ENCODE measurements around the gene PACSIN1. TPM values are rescaled to one million over a fixed set of nuclear protein-coding genes. Genes with fewer than 3 reads are reported as not detected.

Gene PACSIN1
- total RNA-seq, 1 donor from 2014 or later = 0.18 TPM

DNA sequence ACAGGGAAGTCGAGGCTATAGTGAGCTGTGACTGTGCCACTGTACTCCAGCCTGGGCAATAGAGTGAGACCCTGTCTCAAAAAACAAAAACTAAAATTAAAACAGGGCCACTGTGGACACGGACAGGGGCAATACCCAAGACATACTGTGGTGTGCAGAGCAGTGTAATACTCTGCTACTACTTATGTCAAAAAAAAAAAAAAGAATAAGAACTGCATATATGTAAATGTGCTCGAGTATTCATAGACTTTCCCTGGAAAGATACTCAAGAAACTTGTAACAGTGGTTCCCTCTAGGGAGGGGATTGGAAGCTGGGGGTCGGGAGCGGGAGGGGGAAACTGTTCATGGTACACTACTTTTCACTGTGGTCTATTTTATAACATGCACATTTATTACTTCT lies 74.3 kb downstream of the PACSIN1 start:
- intact Hi-C loops (cut with micrococcal nuclease) = no loop called here

DNA sequence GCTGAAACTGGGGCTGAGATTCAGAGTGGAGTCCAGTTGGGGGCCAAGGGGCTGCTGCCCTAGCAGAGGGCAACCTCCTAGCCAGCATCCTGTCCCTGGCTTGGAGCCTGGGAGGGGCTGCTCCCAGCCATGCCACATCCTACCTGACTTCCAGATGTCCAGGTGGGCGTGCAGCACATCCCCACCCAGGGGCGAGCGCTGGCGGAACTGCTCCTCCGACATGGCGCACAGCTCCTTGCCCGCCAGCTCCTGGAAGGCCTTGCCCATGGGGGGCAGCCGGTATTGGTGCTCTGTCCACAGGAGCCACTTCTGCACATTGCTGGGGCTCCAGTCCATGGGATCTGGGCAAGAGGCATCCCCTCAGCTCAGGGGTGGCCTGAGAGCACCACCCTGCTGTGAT lies 75.0 kb downstream of the PACSIN1 start:
- intact Hi-C loops (cut with micrococcal nuclease) = no loop called here

DNA sequence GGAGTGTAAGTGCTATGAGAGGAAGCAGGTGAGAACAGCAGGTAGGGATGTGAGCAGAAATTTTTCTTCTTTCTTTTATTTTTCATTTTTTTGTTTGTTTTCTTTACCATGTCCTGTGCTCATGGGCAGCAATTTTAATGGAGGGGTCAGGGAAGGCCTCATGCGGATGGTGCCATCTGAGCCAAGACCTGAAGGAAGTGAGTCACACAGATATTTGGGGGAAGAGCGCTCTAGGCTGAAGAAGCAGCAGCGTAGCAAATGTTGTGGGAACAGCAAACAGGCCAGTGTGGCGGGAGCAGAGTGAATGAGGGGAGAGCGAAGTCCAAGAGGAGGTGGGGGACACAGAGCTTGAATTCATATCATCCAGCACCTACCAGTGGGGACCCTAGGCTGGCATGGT lies 77.5 kb downstream of the PACSIN1 start:
- intact Hi-C loops (cut with micrococcal nuclease) = no loop called here

DNA sequence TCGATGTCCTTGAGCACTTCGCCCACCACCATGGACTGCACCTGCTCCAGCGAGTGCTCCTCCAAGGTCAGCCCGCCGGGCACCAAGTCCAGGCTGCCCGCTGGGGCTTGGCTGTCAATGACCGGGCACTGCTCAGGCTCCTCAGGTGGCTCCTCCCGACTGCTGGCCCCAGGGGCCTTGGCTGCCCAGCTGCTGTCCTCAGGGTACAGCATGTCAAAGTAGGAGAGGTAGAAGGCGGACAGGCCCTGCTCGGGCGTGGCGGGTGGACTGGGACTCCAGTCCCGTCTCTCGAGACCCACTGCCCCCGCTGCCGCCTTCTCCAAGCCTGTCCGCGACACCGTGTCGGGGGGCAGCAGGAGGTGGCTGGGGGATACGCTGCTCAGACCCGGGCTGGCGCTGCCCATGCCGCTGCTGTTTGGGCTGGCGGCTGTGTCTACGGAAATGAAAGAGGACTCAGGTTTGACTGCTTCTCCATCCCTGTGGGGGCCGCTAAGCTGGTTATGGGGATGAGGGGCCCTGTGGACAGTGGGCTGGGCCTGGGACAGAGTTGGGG lies 78.3 kb downstream of the PACSIN1 start:
- intact Hi-C loops (cut with micrococcal nuclease) = no loop called here

DNA sequence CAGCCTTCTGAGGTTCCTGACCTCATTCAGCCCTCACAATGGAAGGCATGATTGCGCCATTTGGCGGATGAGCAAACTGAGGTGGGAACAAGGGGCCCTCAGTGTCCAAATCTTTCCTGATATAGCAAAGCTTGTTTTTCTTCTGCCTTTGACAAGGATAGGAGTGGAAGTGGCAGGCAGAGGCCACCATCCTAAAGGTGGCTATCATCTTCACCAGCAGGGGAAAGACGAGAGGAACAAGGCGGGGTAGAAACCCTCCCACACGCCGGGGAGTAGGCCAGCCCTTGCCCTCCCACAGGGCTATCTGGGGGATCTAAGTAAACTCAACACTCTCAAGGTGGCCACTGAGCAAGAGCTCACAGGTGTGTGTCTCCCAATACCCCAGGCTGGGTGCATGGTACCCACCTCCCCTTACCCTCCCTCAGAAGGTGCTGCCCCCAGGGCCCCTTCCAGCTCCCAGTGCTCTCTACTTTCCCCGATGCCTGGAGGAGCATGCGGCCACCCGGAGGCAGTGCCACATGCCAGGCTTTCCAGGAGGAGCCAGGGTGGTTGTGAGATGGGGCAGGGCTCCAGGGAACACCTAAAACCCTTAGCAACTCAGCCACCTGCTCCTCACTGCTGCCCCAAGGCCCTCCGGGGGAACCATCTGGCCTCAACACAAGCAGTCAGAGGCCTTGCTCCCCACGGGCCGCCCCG lies 79.0 kb downstream of the PACSIN1 start:
- intact Hi-C loops (cut with micrococcal nuclease) = no loop called here

DNA sequence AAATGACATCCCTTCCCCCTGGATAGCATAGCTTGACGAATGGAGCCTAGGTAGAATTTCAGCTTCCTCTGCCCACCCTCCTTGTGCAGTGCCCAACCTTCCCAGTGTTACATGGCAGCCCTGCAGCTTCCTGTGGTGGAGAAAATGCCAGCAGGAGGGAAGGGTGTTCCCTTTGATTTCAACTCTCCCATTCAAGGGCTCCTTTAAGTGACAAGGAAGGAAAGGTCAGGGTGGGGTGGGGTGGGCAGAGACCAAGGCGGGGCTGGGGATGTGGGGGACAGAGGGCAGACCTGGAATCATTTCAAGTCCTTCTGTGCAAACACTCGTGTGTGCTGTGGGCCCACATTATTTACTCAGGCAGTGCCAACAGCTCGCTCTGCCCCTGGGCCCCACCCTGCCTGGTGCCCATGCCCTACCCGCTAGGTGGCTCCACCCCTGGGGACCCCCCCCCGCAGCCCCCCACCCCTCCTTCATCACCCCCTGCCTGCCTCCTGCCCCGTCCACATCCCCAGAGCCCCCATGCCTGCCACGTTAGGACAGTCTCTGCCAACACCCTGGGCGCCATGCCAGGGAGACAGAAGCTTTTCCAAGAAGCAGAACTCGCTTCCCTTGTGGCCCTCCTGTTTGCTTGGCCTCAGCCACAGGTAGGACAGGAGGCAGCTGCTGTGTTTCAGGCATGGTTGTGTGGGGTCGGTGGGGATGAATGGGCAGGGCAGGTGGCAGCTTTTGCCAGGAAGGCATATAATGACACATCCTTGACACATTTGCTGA lies 80.9 kb downstream of the PACSIN1 start:
- intact Hi-C loops (cut with micrococcal nuclease) = no loop called here

DNA sequence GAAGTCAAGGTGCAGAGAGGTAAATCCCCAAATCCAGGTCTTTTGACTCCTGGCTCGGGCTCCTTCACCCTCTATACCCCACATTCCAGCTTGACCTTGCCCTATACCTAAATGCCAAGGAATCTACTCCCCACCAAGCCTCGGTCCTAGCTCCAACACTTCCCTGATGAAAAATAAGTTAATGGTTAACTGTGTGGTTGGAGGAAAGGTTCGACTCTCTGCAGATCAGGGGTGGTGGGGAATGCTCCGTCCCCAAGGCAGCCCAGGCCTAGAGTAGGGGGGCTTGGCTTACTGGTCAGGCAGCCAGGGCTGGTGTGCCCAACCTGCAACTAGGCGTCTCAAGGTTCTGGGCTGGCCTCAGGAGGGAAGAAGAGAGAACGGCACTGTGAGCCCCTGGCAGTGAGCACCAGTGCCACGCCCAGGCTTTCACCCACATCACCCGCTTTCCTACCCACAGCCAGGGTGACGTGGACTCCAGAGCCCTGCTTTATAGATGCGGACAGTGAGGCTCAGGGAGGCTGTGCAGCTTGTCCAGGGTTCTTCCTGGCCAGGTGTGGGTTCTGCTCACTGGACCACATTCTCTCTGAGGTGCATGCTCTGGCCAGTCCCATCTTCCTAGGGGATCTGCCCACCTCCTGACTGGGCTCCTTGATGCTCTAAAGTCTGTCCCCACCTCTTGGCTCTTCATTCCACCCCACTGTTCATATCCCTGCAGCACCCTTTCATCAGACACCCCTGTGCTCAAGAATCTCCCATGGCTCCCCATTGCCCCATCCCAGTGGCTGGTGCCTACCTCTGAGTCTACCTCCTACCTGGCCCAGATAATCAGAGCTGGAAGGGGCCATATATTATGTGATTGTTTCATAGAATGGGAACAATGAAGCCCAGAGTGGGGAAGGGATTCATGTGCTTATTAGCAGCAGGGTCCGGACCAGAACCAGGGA lies 82.1 kb downstream of the PACSIN1 start:
- intact Hi-C loops (cut with micrococcal nuclease) = no loop called here

DNA sequence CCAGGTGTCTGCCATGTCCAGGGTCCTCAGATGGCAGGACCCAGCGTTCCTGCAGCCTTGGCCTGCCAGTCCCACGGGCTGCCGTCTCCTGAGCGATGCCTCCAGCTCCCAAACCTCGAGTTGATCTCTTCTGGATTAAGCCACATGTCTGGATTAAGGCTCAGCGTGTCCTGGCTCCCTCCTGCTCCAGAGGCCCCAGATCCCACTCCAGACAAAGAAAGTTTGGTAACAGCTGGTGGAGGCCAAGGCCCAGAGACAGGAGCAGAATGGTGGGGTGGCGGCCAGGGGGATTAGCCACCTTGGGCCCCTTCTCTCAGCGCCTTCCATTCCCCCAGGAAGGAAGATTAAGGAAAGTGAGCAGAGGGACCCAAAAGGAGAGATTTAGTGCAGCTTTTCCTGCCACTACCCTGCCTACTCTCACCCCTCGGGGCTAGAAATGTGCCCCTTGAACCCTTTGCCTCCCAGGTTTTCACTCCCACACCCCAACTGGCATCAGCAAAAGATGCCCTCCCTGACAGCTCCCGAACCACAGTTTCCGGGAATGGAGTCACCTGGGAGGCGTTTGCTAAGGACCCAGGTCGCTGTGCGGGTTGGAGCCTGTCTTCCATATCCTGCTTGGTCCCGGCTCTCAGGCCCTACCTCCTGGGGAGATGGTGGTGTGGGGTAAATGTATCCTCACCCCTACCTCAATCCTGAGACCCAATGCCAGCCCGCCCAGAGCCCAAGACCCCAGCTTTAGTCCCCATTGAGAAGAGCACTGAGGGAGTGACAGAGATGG lies 83.3 kb downstream of the PACSIN1 start:
- intact Hi-C loops (cut with micrococcal nuclease) = no loop called here

DNA sequence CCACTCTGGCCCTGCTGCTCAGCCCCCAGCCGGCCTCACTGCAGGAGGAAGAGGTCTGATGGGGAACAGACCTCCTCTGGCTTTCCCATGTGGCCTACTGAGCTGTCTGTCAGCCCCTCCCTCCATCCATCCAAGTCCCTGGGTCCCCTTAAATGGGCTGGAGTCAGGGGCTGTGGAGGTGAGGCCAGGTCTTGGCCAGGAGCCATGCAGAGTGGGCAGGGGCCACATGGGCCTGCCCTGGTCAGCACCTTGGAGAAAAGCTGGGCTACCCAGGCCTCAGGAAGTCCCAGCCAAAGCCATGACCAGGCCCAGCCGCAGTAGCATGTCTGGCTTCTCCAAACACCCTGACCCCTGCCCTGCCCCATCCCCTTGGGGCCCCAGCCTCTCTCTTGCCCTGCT lies 83.9 kb downstream of the PACSIN1 start:
- intact Hi-C loops (cut with micrococcal nuclease) = no loop called here

DNA sequence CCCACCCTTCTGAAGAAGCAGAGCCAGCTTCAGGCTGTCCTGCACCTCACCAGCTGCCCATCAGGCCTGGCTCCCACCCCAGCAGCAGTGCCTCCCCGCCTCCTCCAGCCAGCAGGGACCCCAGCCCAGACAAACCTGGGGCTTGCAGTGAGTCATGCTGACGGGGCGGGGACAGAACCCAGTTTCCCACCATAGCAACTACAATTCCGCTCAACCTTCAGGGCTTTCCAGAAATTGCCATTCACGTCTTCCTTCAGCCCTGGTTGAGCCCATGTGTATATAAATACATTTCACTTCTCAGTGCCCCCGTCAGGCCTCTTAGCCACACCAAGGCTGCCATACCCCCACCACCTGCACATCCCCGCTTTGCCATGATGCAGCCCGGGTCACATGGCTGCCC lies 85.8 kb downstream of the PACSIN1 start:
- intact Hi-C loops (cut with micrococcal nuclease) = no loop called here

DNA sequence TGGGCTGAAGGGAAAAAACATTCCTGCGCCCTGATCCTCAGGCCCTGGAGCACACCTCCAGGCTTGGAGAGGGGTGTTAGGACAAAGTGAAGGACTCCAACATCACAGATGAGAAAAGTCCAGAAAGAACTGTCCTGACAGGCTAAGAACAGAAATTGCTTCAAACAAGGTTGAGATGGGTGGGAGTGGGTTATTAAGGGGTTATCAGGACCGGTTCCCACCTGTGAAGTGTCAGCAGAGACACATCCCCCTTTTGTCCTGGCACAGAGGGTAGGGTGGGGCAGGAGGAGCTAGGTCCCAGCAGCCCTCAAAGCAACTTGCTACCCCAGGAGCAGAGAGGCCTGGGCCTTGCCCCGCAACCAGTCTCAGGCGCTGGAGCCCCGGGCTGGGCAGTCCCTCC lies 86.7 kb downstream of the PACSIN1 start:
- intact Hi-C loops (cut with micrococcal nuclease) = no loop called here

DNA sequence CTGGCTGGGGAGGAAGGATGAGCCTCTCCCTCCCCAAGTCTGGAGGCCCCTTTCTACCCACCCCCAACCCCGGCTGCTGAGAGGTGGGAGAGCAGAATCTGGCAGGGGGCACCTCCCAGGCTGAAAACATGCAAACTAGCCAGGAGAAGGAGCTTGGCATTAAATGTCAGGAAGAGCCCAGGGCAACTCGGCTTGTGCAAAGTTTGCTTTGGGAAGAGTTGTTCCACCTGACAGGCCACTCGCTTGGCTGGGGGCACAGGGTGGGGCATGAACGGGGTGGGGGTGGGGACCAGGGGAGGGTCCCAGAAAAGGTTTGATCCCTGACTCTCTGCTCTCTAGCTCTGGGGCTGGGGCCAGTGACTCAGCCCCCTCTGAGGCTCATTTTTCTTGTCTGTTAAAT lies 87.3 kb downstream of the PACSIN1 start:
- intact Hi-C loops (cut with micrococcal nuclease) = no loop called here

DNA sequence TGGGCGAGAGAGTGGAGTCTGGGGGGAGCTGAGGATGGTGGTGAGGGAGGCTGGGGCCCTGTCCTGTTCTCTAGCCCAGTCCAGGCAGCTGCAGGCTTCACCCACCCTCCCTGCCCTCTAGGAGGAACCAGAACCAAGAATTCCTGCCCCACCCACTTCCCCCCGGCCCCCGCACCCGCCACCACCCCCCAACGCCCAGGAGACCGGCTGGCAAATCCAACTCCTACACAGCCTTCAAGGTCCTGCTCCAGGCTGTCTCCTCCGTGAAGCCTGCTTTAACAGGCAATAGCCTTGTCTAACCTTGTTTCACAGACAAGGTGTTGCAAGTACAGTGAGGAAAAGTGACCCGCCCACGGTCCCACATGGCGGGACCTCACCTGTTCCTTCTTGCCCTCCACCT lies 87.9 kb downstream of the PACSIN1 start:
- intact Hi-C loops (cut with micrococcal nuclease) = no loop called here

DNA sequence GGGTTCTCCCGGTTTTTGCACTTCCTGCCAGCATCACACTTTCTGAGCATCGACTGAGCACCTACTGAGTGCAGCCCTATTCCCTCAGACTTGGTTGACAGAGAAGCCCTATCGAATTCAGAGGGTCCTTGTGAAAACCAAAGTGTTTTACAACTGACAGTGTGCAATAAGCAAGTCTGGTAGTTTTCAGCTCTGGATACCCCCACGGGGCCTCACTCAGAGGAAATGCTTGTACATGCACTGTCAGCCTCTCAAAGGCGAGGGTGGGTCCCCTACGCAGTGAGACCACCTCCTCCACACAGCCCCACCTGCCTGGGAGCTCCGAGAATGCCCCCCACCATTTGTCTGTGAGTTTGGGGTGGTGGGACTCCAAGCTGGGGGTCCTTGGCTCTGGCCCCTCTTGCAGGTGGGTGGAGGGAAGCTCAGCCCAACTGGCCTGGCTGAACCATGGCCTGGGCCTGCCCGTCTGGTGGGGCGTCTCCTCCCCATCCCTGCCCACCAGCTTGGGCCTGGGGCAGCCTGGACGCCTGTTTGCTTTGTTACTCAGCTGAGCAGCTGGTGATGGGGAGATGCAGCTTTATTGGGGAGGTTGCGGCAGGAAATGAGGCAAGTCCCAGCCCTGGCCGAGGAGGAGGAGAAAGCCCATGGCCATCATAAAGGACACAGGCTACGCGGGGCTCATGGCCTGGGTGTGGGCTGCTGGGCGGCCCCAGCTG lies 88.6 kb downstream of the PACSIN1 start:
- intact Hi-C loops (cut with micrococcal nuclease) = no loop called here

DNA sequence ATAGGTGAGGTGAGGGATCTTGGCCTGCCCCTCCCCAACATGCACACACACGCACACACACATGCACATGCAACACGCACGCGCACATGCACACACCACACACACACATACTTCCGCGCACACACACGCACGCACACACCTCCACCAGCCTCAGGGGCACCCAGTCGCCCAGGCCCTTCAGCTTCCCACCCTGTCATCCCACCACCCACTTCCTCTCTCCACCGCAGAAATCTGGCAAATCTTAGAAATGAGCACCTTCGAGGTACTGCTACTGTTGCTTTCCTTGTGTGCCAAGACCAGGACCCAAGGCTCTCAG lies 89.1 kb downstream of the PACSIN1 start:
- intact Hi-C loops (cut with micrococcal nuclease) = no loop called here

DNA sequence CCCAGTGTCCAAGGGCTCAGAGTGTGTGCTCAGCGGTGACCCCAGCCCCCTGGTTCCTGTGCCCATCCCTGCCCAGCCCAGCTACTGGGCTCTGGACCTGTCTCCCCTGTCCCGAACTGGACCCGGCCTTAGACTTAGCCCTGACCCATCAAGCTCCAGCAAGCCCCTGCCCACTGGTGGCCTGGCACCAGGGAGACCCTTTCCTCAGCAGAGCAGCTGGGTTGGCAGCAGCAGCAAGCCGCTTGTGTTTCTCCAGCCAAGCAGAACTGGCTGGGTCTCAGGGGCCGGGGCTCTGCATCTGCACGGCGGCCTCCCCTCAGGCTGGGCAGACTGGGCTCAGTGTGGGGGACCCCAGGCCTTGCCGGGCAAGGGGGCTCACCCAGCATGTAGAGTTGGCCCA lies 89.5 kb downstream of the PACSIN1 start:
- intact Hi-C loops (cut with micrococcal nuclease) = no loop called here

DNA sequence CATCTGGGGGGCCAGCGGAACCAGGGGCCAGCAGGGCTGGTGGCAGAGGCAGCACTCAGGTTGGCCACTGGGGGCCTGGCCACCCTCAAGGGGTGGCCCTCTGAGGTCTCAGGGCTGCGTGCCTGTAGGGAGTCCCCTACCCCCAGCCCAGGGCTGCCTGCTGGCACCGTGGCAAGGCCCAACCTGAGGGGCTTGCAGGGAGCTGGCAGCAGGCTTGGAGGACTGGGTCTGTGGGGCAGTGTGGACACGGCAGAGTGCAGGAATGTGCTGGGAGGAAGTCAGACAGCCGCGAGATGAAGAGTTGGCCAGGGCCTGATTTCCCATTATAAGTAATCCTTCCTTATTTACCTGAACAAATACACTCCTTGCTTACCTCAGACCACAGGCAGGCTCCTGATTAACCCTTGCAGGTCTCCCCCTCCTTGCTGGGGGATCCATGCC lies 90.2 kb downstream of the PACSIN1 start, which contains the start of gene SPDEF:
TSS of gene SPDEF (minus strand) at position 299 of the 441 bp plus-strand sequence. CDS start 11,874 bp downstream, outside the sequence.
- intact Hi-C loops (cut with micrococcal nuclease) = no loop called here

DNA sequence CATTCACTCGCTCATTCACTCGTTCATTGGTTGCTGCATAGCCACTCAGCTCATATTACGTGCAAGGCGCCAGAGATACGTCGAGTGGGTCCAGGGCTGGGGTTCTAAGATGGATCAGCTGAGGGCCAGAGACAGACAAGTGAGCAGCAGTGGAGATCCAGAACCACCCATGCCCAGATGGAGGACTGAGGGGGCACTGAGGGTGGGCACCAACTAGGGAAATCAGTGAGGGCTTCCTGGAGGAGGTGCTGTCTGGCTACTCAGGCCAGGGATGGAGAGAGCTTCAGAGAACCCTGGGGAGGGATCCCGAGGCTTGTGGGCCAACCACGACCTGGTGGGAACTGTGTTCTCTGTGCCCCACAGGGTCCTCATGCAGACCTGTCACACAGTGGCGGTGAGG lies 90.6 kb downstream of the PACSIN1 start:
- intact Hi-C loops (cut with micrococcal nuclease) = no loop called here

DNA sequence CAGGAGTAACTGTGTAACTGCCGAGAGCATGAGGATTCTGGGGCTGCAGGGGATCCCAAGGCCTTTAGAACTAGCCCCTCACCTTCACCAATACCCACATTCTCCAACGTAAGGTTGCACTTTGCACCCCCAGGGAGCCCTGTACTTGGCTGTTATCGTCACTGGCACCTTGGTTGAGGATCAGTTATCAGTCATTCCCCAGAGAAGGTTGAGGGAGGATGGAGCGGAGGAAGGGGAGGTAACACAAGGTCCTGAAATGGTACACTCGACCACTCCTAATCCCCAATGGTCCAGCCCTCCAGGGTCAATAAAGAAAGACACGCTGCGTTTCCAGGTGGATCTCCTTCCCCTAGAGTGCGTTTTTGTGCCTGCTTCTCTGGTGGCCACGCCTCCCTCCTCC lies 91.4 kb downstream of the PACSIN1 start:
- intact Hi-C loops (cut with micrococcal nuclease) = no loop called here

DNA sequence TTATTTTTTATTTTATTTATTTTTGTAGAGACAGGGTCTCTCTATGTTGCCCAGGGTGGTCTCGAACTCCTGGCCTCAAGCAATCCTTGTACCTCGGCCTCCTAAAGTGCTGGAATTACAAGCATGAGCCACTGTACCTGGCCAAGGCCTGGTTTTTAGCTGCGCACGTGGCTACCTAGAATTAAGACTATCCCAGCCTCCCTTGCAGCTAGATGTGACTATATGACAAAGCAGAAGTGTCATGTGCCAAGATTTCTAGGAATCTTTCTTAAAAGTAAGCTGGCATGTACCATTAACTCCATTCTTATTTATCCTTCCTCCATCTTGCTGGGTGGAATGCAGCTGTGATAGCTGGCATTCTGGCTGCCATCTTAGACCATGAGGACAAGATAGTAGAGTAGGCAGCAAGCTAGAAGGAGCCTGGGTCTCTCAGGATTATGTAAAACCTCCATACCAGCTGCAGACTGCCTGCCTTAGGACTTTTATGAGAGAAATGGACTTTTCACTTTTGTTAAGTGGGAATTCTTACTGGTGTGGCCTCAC lies 92.4 kb downstream of the PACSIN1 start:
- intact Hi-C loops (cut with micrococcal nuclease) = no loop called here

All from T-helper 2 cell treated with Interferon-gamma antibody and Interleukin-4, amounts not matched to agents 100 ng/mL and 5 ng/mL, for 36 hours (primary cell).